ENCODE data around the gene FEZ2. TPM values are rescaled to one million over a fixed set of nuclear protein-coding genes. Genes with fewer than 3 reads are reported as not detected.

The FEZ2 gene
- polyA plus RNA-seq, 1 experiment = 38.3 TPM

GRCh38 chr2:36523153-36523552, 74.8 kb downstream of the FEZ2 start:
- ChIA-PET CTCF (interaction anchor here (3.7 kb wide), 1 partner anchor 141 kb away, joined by 12 read pairs; no protein-coding TSS in a partner anchor), POLR2A (no interaction called here)
- Histone ChIP-seq H3K27me3 (ENCODE audit: control insufficient read depth, insufficient read depth, low read length) (no peaks in the 10 kb centered on the region), H3K36me3 (ENCODE audit: control insufficient read depth, insufficient read depth, low read length) (peaks cover 28% of the 10 kb centered on the region), H3K4me3 (ENCODE audit: low read depth, low read length) (no peak overlapping the region)
- TF ChIP-seq CTCF (IDR thresholded peaks at IDR 0.05; ENCODE audit: insufficient read depth, low read depth, low read length) = no peak
- DNase-seq (ENCODE audit: low read depth) = no peak

GRCh38 chr2:36520431-36520830, 77.5 kb downstream of the FEZ2 start:
- DNase-seq (ENCODE audit: low read depth) = no peak
- POLR2A ChIA-PET = no interaction called here
- no peak overlapping the region for H3K4me3 ChIP-seq (ENCODE audit: low read depth, low read length)
- CTCF ChIA-PET = interaction anchor here (1.1 to 2.0 kb wide), 2 partner anchors 13 to 144 kb away, joined by 3 to 8 read pairs; no protein-coding TSS in a partner anchor
- H3K36me3 ChIP-seq (ENCODE audit: control insufficient read depth, insufficient read depth, low read length) = peaks cover 37% of the 10 kb centered on the region
- no peaks in the 10 kb centered on the region for H3K27me3 ChIP-seq (ENCODE audit: control insufficient read depth, insufficient read depth, low read length)
- TF ChIP-seq CTCF (IDR thresholded peaks at IDR 0.05; ENCODE audit: insufficient read depth, low read depth, low read length) = no peak

GRCh38 chr2:36516136-36516870, 81.7 kb downstream of the FEZ2 start:
- TF ChIP-seq CTCF (IDR thresholded peaks at IDR 0.05; ENCODE audit: insufficient read depth, low read depth, low read length) = no peak
- H3K27me3 ChIP-seq (ENCODE audit: control insufficient read depth, insufficient read depth, low read length) = no peaks in the 10 kb centered on the region
- ChIA-PET CTCF (interaction anchor here (0.6 to 1.2 kb wide), 2 partner anchors 9 to 125 kb away, joined by 3 to 8 read pairs; no protein-coding TSS in a partner anchor), POLR2A (no interaction called here)
- no peak for DNase-seq (ENCODE audit: low read depth)
- H3K4me3 ChIP-seq (ENCODE audit: low read depth, low read length) = no peak overlapping the region
- H3K36me3 ChIP-seq (ENCODE audit: control insufficient read depth, insufficient read depth, low read length) = peaks cover 34% of the 10 kb centered on the region

- no peak overlapping the region for H3K4me3 ChIP-seq (ENCODE audit: low read depth, low read length)
- H3K27me3 ChIP-seq (ENCODE audit: control insufficient read depth, insufficient read depth, low read length) = no peaks in the 10 kb centered on the region
- H3K36me3 ChIP-seq (ENCODE audit: control insufficient read depth, insufficient read depth, low read length) = peaks cover 31% of the 10 kb centered on the region
- no peak for DNase-seq (ENCODE audit: low read depth)
- TF ChIP-seq CTCF (IDR thresholded peaks at IDR 0.05; ENCODE audit: insufficient read depth, low read depth, low read length) = no peak
- ChIA-PET POLR2A (no interaction called here), CTCF (interaction anchor here (1.2 kb wide), 1 partner anchor 8 kb away, joined by 8 read pairs; no protein-coding TSS in a partner anchor)
Observed at GRCh38 chr2:36515538-36515937, 82.4 kb downstream of the FEZ2 start.

GRCh38 chr2:36513661-36514060, 84.3 kb downstream of the FEZ2 start:
- TF ChIP-seq CTCF (IDR thresholded peaks at IDR 0.05; ENCODE audit: insufficient read depth, low read depth, low read length) = no peak
- CTCF ChIA-PET = interaction anchor here (1.6 to 2.3 kb wide), 2 partner anchors 151 to 161 kb away, joined by 5 to 11 read pairs; no protein-coding TSS in a partner anchor

More at GRCh38 chr2:36513661-36514060, 84.3 kb downstream of the FEZ2 start:
- Histone ChIP-seq H3K27me3 (ENCODE audit: control insufficient read depth, insufficient read depth, low read length) (no peaks in the 10 kb centered on the region), H3K36me3 (ENCODE audit: control insufficient read depth, insufficient read depth, low read length) (peaks cover 23% of the 10 kb centered on the region), H3K4me3 (ENCODE audit: low read depth, low read length) (no peak overlapping the region)
- POLR2A ChIA-PET = no interaction called here
- DNase-seq (ENCODE audit: low read depth) = no peak
